ENCODE data around the gene ALDH4A1.
A peak's percentile ranks its signal among the peaks of the same experiment; 100 is the strongest.

Gene ALDH4A1

GRCh38 chr1:18921516-18922251 is 19.3 kb upstream of the ALDH4A1 start:
- DNase-seq: no peak

- DNase-seq: no peak
Observed at GRCh38 chr1:18920931-18921330, 18.6 kb upstream of the ALDH4A1 start.

GRCh38 chr1:18919956-18920355 is 17.6 kb upstream of the ALDH4A1 start:
- DNase-seq: peak; percentile 61 to 68 (median 66)

- no peak for DNase-seq
Observed at GRCh38 chr1:18919197-18919905, 17.0 kb upstream of the ALDH4A1 start.

- DNase-seq: no peak
Observed at GRCh38 chr1:18918417-18918816, 16.1 kb upstream of the ALDH4A1 start.

- no peak for DNase-seq
Observed at GRCh38 chr1:18917071-18917799, 14.9 kb upstream of the ALDH4A1 start.

GRCh38 chr1:18915341-18915740 is 13.0 kb upstream of the ALDH4A1 start:
- no peak for DNase-seq

GRCh38 chr1:18913065-18913835 is 10.9 kb upstream of the ALDH4A1 start:
- peak; percentile 80 to 92 (median 81) for DNase-seq

- DNase-seq: no peak
Observed at GRCh38 chr1:18912550-18912949, 10.2 kb upstream of the ALDH4A1 start.

GRCh38 chr1:18908911-18909771 is 6.8 kb upstream of the ALDH4A1 start:
- DNase-seq: no peak

- peak in 2 of 3 donors; percentile 54 to 64 for DNase-seq
Observed at GRCh38 chr1:18907917-18908845, 5.8 kb upstream of the ALDH4A1 start.

- DNase-seq: peak; percentile 80 to 91 (median 86)
Observed at GRCh38 chr1:18907021-18907916, 4.9 kb upstream of the ALDH4A1 start.

- DNase-seq: no peak
Observed at GRCh38 chr1:18903291-18903756, 969 bp upstream of the ALDH4A1 start.

- DNase-seq: peak in 2 of 3 donors; percentile 37 to 57
Observed at GRCh38 chr1:18901952-18902522, 318 bp downstream of the ALDH4A1 start.

- DNase-seq: peak in 1 of 3 donors; percentile 29
Observed at GRCh38 chr1:18901147-18901951, 1.0 kb downstream of the ALDH4A1 start.

GRCh38 chr1:18900303-18900841 is 2.0 kb downstream of the ALDH4A1 start:
- DNase-seq: no peak

- no peak for DNase-seq
Observed at GRCh38 chr1:18899363-18900049, 2.8 kb downstream of the ALDH4A1 start.

Data from suppressor macrophage treated with lipopolysaccharide for 1 hour (primary cell).